GM12891 (cell line): ENCODE results near the gene ABHD8.
"Not testable (repeated sequence)": the region's sequence is repeated elsewhere in the genome, so short reads cannot be mapped to it uniquely, and the experiment has no call there.

Experiments
- DNase-seq: peaks from one replicate; pipeline ENCODE4 v3.0.0; 2011; ENCODE audit warnings: low spot score; ENCODE audit not compliant: insufficient read length
- FAIRE-seq: peaks from 2 replicates; lab custom pipeline; 2011; peaks lifted over from hg19 to GRCh38; lab: Jason Lieb, UNC
- PAX5 ChIP-seq: IDR thresholded peaks from 2 replicates; pipeline ENCODE4 v1.6.1; 2011; ENCODE audit warnings: low read length, moderate library complexity, mild to moderate bottlenecking; ENCODE audit not compliant: insufficient read depth, severe bottlenecking
- POLR2A ChIP-seq: IDR thresholded peaks from 2 replicates; pipeline ENCODE4 v1.6.1; 2011; ENCODE audit warnings: low read depth, low read length, control low read depth
- POLR2AphosphoS5 ChIP-seq: IDR thresholded peaks from 2 replicates; pipeline ENCODE4 v1.6.1; 2011; ENCODE audit warnings: low read depth, low read length, control low read depth
- POU2F2 ChIP-seq: IDR thresholded peaks from 2 replicates; pipeline ENCODE4 v1.6.1; 2011; ENCODE audit warnings: low read depth, mild to moderate bottlenecking, control low read depth, low read length, moderate library complexity
- SPI1 ChIP-seq: IDR thresholded peaks from 2 replicates; pipeline ENCODE4 v1.6.1; 2011; ENCODE audit warnings: low read depth, low read length, control low read depth
- TAF1 ChIP-seq: IDR thresholded peaks from 2 replicates; pipeline ENCODE4 v1.6.1; 2011; ENCODE audit warnings: low read depth, low read length, control low read depth

ABHD8 gene

DNA sequence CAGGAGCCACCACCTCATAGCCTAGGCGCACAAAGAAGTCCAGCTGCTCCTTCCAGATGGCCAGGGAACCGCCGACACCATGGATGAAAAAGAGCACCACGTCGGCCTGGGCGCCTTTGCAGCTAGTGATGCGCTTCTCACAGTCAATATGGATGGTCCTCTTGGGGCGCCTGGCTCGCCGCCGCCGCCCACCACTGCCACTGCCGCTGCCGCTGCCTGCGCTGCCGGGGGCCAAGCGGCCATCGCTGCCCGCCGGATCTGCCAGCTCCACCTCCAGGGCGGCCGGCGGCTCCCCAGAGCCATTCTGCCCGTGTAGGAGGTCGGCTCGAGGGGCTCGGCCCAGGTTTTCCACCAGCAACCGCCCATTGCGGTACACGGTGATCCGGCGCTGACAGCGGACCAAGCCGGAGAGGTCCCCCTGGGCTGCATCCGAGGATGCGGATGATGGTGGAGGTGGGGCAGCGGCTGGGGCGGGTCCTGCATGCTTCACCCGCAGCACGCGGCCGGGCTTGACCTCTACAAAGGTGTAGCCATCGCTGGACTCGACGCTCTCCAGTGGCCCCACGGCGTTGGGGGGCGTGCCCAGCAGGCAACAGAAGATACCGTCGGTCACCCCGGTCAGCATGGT is 2.1 kb downstream of the ABHD8 start:
- DNase-seq (no peak), FAIRE-seq (no peak)
- TF ChIP-seq SPI1 (no peak), POLR2AphosphoS5 (no peak), POLR2A (no peak), POU2F2 (no peak), TAF1 (no peak)

- TF ChIP-seq TAF1 = no peak
- no peak for TF ChIP-seq SPI1
- TF ChIP-seq POLR2AphosphoS5 = no peak
- no peak for TF ChIP-seq POU2F2
- no peak for TF ChIP-seq PAX5
- no peak for TF ChIP-seq POLR2A
- FAIRE-seq (no peak), DNase-seq (no peak)
These were observed 6.2 kb downstream of the ABHD8 start for GRCh38 chr19:17296976-17297375.

DNA sequence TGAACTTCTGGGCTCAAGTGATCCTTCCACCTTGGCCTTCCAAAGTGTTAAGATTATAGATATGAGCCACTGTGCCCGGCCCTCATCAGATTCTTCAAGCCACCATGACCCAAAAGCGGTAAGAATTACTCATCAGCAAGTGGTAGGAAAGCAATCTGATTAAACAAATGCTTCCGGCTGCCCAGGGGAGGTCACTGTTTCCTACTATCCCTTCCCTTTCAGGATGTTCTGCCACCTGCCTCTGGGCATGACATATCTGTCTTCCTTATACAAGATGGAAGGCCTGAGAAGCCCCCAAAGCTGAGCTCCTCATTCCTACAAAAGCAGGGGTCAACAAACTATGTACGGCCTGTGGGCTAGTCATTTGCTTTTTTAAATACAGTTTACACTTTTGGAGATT is 7.0 kb downstream of the ABHD8 start:
- DNase-seq (no peak), FAIRE-seq (no peak)
- TF ChIP-seq TAF1 = no peak
- no peak for TF ChIP-seq POU2F2
- TF ChIP-seq POLR2AphosphoS5 = no peak
- TF ChIP-seq POLR2A = no peak
- TF ChIP-seq PAX5 = no peak
- TF ChIP-seq SPI1 = no peak

DNA sequence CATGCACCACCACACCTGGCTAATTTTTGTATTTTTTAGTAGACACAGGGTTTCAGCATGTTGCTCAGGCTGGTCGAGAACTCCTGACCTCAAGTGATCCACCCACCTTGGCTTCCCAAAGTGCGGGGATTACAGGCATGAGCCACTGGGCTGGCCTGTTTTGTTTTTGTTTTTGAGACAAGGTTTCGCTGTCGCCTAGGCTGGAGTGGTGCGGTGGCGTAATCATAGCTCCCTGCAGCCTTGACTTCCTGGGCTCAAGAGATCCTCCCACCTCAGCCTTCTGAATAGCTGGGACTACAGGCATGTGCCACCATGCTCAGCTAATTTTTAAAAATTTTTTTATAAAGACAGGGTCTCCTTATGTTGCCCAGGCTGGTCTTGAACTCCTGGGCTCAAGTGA is 7.7 kb downstream of the ABHD8 start:
- FAIRE-seq = not testable (repeated sequence)

GRCh38 chr19:17294051-17294891 is 9.0 kb downstream of the ABHD8 start:
- DNase-seq (peak; percentile 62), FAIRE-seq (peak; percentile 56)
- no peak for TF ChIP-seq POLR2A
- TF ChIP-seq POU2F2 = no peak
- TF ChIP-seq SPI1 = no peak
- no peak for TF ChIP-seq PAX5
- TF ChIP-seq TAF1 = no peak
- no peak for TF ChIP-seq POLR2AphosphoS5

More for the DNA sequence above, 7.7 kb downstream of the ABHD8 start:
- DNase-seq = not testable (repeated sequence)

DNA sequence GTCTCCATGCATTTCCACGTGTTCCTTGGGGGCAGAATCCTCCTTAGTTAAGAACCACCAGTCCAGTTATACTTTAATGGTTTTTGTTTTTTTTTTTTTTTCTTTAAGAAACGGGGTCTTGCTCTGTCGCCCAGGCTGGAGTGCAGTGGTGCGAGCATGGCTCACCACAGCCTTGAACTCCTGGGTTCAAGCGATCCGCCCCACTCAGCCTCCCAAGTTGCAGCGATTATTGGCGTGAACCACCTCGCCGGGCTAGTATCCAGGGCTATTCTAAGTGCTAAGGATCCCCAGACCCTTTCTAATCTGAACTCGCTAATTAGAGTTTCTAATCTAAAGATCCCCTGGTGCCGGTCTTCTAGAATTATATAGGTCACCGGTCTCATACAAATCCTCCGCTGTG is 9.6 kb downstream of the ABHD8 start:
- no peak for FAIRE-seq
- DNase-seq = no peak
- no peak for TF ChIP-seq POU2F2
- no peak for TF ChIP-seq POLR2A
- no peak for TF ChIP-seq TAF1
- TF ChIP-seq SPI1 = no peak
- no peak for TF ChIP-seq POLR2AphosphoS5

DNA sequence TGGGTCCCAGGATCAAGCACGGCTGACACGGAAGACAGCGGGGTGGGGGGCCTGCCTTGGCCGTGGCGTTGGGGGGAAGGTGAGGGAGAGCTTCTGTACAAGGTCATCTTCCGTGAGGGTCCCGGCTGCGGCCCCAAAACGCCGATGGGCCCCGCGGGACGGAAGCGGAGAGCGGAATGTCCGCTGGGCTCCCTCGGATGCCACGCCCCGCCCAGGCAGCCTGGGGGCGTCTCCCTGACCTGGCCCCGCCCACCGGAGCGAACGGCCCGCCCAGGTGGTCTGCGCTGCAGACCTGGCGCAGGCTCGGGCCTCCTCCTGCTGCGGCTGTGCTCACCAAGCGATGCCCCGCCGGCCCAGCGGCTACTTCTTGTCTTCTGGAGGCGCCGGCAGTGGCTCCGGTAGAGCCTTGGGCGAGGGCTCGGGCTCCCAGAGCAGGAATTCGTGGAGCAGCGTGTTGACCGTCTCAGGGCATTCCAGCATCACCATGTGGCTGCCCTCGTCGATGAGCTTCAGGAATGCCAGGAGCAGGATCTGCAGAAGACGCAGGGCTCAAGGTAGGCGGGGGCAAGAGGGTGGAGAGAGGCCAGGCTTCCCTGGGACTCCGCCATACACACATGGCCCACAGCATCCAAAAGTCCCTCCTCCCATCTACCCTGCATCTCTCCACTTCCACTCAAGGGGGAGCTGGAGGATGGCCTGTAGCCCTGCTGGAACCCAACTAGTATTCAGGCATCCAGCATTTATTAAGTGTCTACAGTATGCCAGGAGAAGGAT is 10.7 kb downstream of the ABHD8 start:
- TF ChIP-seq POU2F2 (peak; percentile 54; the same call in 1 of the 2 replicates), PAX5 (no peak)
- DNase-seq = peak; percentile 98
- peak; percentile 96 for FAIRE-seq

DNA sequence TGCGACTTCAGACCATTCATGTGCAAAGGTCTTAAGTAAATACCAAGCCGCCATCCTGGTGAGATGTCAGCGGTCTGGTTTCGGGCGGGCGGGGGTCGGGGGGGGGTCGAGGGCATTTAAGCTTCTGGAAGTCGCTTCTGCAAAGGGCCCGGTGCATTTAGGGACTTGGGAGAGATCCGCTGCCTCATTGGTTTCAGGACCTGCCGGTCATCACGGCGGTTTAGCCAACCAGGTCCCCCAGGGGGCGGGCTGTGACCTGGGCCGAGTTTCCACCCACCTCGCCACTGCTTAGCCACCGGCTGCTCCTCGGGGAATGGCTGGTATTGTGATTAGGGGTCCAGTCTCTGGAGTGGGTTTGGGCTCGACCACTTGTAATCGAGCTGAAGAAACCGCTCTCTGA is 13.7 kb downstream of the ABHD8 start:
- FAIRE-seq (peak; percentile 41), DNase-seq (peak; percentile 77)
- TF ChIP-seq POU2F2 (no peak), PAX5 (no peak), POLR2A (no peak), POLR2AphosphoS5 (no peak), TAF1 (no peak), SPI1 (no peak)

GRCh38 chr19:17286752-17287151 is 16.5 kb downstream of the ABHD8 start:
- FAIRE-seq = no peak

More at GRCh38 chr19:17286752-17287151, 16.5 kb downstream of the ABHD8 start:
- no peak for DNase-seq
- TF ChIP-seq SPI1 (no peak), PAX5 (no peak), POU2F2 (no peak), POLR2A (no peak), POLR2AphosphoS5 (no peak), TAF1 (no peak)
